HCT116 (cell line): Measurements from ENCODE around the gene FBN3. TPM values are rescaled to one million over a fixed set of nuclear protein-coding genes. Genes with fewer than 3 reads are reported as not detected.

ENCODE experiments used
- ATAC-seq: fragments of 200-7000 bp; cut with Tn5 transposase; 2 replicates; pipeline ENCODE4 v1.9.1; 2020; ENCODE audit warnings: mild to moderate bottlenecking, moderate library complexity
- BruUV-seq: library from RNA; stranded (reverse); fragments of 400-500 nt; replicated peaks from 2 replicates; lab custom pipeline; 2021; lab: Mats Ljungman, UMichigan
- CTCF ChIA-PET: fragments of 300-600 bp; sonication (Branson Sonifier 250); formaldehyde crosslinking; loops from one replicate; lab custom pipeline; 2021; ENCODE audit warnings: antibody characterized with exemption; lab: Charles Lee
- POLR2A ChIA-PET: fragments of 300-600, 350-600 bp; sonication (Branson Sonifier 250); formaldehyde crosslinking; loops from one replicate; lab custom pipeline; 2021; ENCODE audit warnings: antibody characterized with exemption; lab: Charles Lee
- RAD21 ChIA-PET, 2 experiments: fragments of 300-600 bp; sonication (Branson Sonifier 250); formaldehyde crosslinking; loops; one replicate each; lab custom pipeline; 2023; ENCODE audit warnings: low total read pairs in 2 of 2; ENCODE audit not compliant: uncharacterized antibody in 2 of 2, unreplicated experiment in 2 of 2, low non-redundant PET in 1 of 2; lab: Charles Lee
- DNase-seq: peaks from one replicate; pipeline ENCODE4 v3.0.0-alpha.2; 2010; ENCODE audit warnings: low read depth, low spot score
- H2AFZ ChIP-seq: fragments of 200-600 bp; shearing (Covaris generic), sonication (generic); 2 replicates; pipeline ENCODE4 v1.6.1; 2017; ENCODE audit warnings: low read depth, mixed run types, mixed read lengths, antibody characterized with exemption, low read length; ENCODE audit not compliant: poor library complexity, severe bottlenecking
- H3K27ac ChIP-seq: 2 replicates; pipeline ENCODE4 v1.5.1; 2012; ENCODE audit warnings: low read depth, low read length
- H3K27me3 ChIP-seq: fragments of 200-600 bp; sonication (generic); 2 replicates; pipeline ENCODE4 v1.6.1; 2016; ENCODE audit warnings: mixed run types, low read length, mixed read lengths; ENCODE audit not compliant: insufficient read depth
- H3K36me3 ChIP-seq, 2 experiments: fragments of 200-500 bp in 1 of 2; fragments of 200-600 bp in 1 of 2; sonication (Bioruptor generic) in 1 of 2; sonication (generic) in 1 of 2; 2 replicates each; pipeline versions ENCODE4 v1.5.1 to v1.6.1; 2014 to 2016; ENCODE audit warnings: low read length in 2 of 2, inconsistent platforms in 1 of 2, mixed read lengths in 1 of 2, mixed run types in 1 of 2; ENCODE audit not compliant: insufficient read depth in 2 of 2, control insufficient read depth in 1 of 2
- H3K4me1 ChIP-seq, 2 experiments: fragments of 200-600 bp in 1 of 2; sonication (generic) in 1 of 2; 2 replicates each; pipeline versions ENCODE4 v1.5.1 to v1.6.1; 2012 to 2017; ENCODE audit warnings: low read length in 2 of 2, inconsistent platforms in 1 of 2, mild to moderate bottlenecking in 1 of 2, mixed read lengths in 1 of 2, mixed run types in 1 of 2, moderate library complexity in 1 of 2; ENCODE audit not compliant: insufficient read depth in 2 of 2, control insufficient read depth in 1 of 2
- H3K4me2 ChIP-seq: fragments of 200-600 bp; sonication (generic); 2 replicates; pipeline ENCODE4 v1.6.1; 2017; ENCODE audit warnings: mixed run types, low read length, mixed read lengths
- H3K4me3 ChIP-seq, 2 experiments: fragments of 200-600 bp in 1 of 2; sonication (generic) in 1 of 2; replicated peaks in 1 of 2; 2 replicates each; pipeline ENCODE4 v1.5.1; 2011 to 2016; ENCODE audit warnings: low read length in 2 of 2, control low read depth in 1 of 2, low read depth in 1 of 2, mild to moderate bottlenecking in 1 of 2, mixed read lengths in 1 of 2, mixed run types in 1 of 2
- H3K79me2 ChIP-seq: fragments of 200-600 bp; sonication (generic); 2 replicates; pipeline ENCODE4 v1.6.1; 2017; ENCODE audit warnings: mild to moderate bottlenecking, mixed run types, low read length, moderate library complexity, mixed read lengths; ENCODE audit not compliant: insufficient read depth
- H3K9ac ChIP-seq: fragments of 200-600 bp; sonication (generic); 2 replicates; pipeline ENCODE4 v1.6.1; 2016; ENCODE audit warnings: low read length, mixed read lengths
- H3K9me2 ChIP-seq: fragments of 200-600 bp; sonication (generic), shearing (Covaris generic); 2 replicates; pipeline ENCODE4 v1.6.1; 2017; ENCODE audit warnings: mixed run types, mild to moderate bottlenecking, moderate library complexity; ENCODE audit not compliant: insufficient read depth
- H3K9me3 ChIP-seq, 2 experiments: fragments of 200-500 bp in 1 of 2; fragments of 200-600 bp in 1 of 2; sonication (Bioruptor generic) in 1 of 2; sonication (generic) in 1 of 2; 2 replicates each; pipeline ENCODE4 v1.6.1; 2014 to 2017; ENCODE audit warnings: low read length in 2 of 2, mixed read lengths in 2 of 2, inconsistent platforms in 1 of 2, low read depth in 1 of 2, mild to moderate bottlenecking in 1 of 2, mixed run types in 1 of 2, moderate library complexity in 1 of 2; ENCODE audit not compliant: control insufficient read depth in 1 of 2, insufficient read depth in 1 of 2
- H4K20me1 ChIP-seq: fragments of 200-600 bp; sonication (generic), shearing (Covaris generic); 2 replicates; pipeline ENCODE4 v1.6.1; 2017; ENCODE audit warnings: mixed run types, mild to moderate bottlenecking, moderate library complexity; ENCODE audit not compliant: insufficient read depth
- CEBPB ChIP-seq: IDR thresholded peaks from 2 replicates; pipeline ENCODE4 v1.6.1; 2012; ENCODE audit warnings: low read depth
- EGR1 ChIP-seq: IDR thresholded peaks from 2 replicates; pipeline ENCODE4 v1.6.1; 2012; ENCODE audit warnings: low read depth
- EZH2phosphoT487 ChIP-seq: fragments of 200-600 bp; IDR thresholded peaks from 2 replicates; pipeline ENCODE4 v1.6.1; 2018; ENCODE audit warnings: antibody characterized with exemption, borderline replicate concordance
- FOSL1 ChIP-seq: IDR thresholded peaks from 2 replicates; pipeline ENCODE4 v1.6.1; 2012; ENCODE audit warnings: low read depth
- POLR2A ChIP-seq: IDR thresholded peaks from 2 replicates; pipeline ENCODE4 v1.7.0; 2011; ENCODE audit warnings: borderline replicate concordance; ENCODE audit not compliant: insufficient read depth, insufficient read length; ENCODE audit errors: extremely low read depth
- POLR2AphosphoS5 ChIP-seq: IDR thresholded peaks from 2 replicates; pipeline ENCODE4 v1.6.1; 2011; ENCODE audit warnings: mild to moderate bottlenecking, low read depth, low read length, moderate library complexity
- RAD21 ChIP-seq: IDR thresholded peaks from 2 replicates; pipeline ENCODE4 v1.6.1; 2012; ENCODE audit warnings: low read depth, mild to moderate bottlenecking
- SP1 ChIP-seq: IDR thresholded peaks from 2 replicates; pipeline ENCODE4 v1.6.1; 2012; ENCODE audit warnings: low read depth
- SRF ChIP-seq: IDR thresholded peaks from 2 replicates; pipeline ENCODE4 v1.6.1; 2012; ENCODE audit warnings: low read depth
- TCF7L2 ChIP-seq: IDR thresholded peaks from 2 replicates; pipeline ENCODE4 v1.7.0; 2011; ENCODE audit warnings: borderline replicate concordance, inconsistent platforms; ENCODE audit not compliant: insufficient read depth, insufficient read length; ENCODE audit errors: extremely low read depth
- YY1 ChIP-seq: IDR thresholded peaks from 2 replicates; pipeline ENCODE4 v1.6.1; 2011; ENCODE audit warnings: low read length, low read depth, moderate library complexity, mild to moderate bottlenecking; ENCODE audit not compliant: insufficient replicate concordance; ENCODE audit errors: extremely low read depth
- ZFX ChIP-seq: fragments of 450-650 bp; IDR thresholded peaks from 2 replicates; pipeline ENCODE4 v1.6.1; 2017
- ZNF274 ChIP-seq: fragments of 200-500 bp; sonication (Bioruptor generic); IDR thresholded peaks from 2 replicates; pipeline ENCODE4 v1.6.1; 2014; ENCODE audit warnings: mild to moderate bottlenecking, low read depth, low read length, inconsistent platforms
- intact Hi-C: fragments of 100-400 bp; cut with micrococcal nuclease; formaldehyde crosslinking; loops from 2 replicates; pipeline ENCODE4 v1.10.0; 2022
- total RNA-seq: library from RNA; stranded (reverse); gene quantifications from one replicate; pipeline ENCODE4 v1.2.1, GENCODE V29; 2021; ENCODE audit not compliant: unreplicated experiment
- TF ChIP-seq, protein P1 (sequence below): IDR thresholded peaks from 2 replicates; pipeline ENCODE4 v1.6.1; 2012; ENCODE audit warnings: low read depth
- TF ChIP-seq, protein P2 (sequence below), 3 experiments: fragments of 200-600 bp in 1 of 3; sonication (generic) in 1 of 3; IDR thresholded peaks in 2 of 3; conservative IDR thresholded peaks in 1 of 3; 2 replicates each; pipeline ENCODE4 v1.5.1; 2012 to 2017; ENCODE audit warnings: low read depth in 2 of 3, low read length in 2 of 3, antibody characterized with exemption in 1 of 3, borderline replicate concordance in 1 of 3, control low read depth in 1 of 3, mild to moderate bottlenecking in 1 of 3, mixed read lengths in 1 of 3, mixed run types in 1 of 3, moderate library complexity in 1 of 3; ENCODE audit not compliant: insufficient read depth in 1 of 3
- TF ChIP-seq, protein P3 (sequence below): IDR thresholded peaks from 2 replicates; pipeline ENCODE4 v1.6.1; 2012

The FBN3 gene
- total RNA-seq, 1 experiment from 2014 or later, result 6.6 TPM

DNA sequence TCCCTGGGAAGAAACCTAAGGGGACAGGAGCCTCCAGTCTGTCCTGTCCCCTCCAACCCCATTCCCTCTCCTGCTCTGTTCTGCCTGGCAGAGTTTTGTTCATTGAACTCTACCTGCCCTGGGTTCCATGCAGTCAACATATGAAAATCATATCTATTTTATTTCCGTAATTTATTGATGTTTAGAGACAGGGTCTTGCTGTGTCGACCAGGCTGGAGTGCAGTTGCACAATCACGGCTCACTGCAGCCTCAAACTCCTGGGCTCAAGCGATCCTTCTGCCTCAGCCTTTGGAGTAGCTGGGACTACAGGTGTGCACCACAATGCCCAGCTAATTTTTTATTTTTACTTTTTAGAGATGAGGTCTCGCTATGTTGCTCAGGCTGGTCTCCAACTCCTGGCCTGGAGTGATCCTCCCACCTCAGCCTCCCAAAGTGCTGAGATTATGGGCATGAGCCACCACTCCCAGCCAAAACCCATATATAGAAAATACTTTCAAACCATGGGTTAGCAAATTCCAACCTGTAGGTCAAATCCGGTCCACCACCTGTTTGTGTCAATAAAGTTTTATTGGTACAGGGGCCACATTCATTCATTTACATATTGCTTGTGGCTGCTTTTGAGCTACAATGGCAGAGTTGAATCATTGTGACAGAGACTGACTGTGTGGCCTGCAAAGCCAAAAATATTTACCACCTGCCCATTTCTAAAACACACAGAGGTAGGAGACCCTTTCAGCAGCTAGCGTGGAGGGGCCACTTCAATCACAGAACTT, 39.3 kb downstream of the FBN3 start:
- Histone ChIP-seq H3K27me3 (no peaks in the 10 kb centered on the region), H3K9ac (no peak overlapping the region), H2AFZ (no peak overlapping the region), H3K9me3 (no peaks in the 10 kb centered on the region), H3K36me3 (no peaks in the 10 kb centered on the region), H4K20me1 (no peaks in the 10 kb centered on the region), H3K4me2 (no peak overlapping the region), H3K4me1 (no peaks in the 10 kb centered on the region), H3K9me2 (no peaks in the 10 kb centered on the region), H3K27ac (no peak overlapping the region), H3K4me3 (no peak overlapping the region), H3K79me2 (no peaks in the 10 kb centered on the region)
- ChIA-PET RAD21 (no interaction called here), POLR2A (no interaction called here), CTCF (no interaction called here)
- no peak for ATAC-seq
- no peak for DNase-seq
- intact Hi-C loops, result no loop called here
- no TSS peak for BruUV-seq
- TF ChIP-seq, protein P1, sequence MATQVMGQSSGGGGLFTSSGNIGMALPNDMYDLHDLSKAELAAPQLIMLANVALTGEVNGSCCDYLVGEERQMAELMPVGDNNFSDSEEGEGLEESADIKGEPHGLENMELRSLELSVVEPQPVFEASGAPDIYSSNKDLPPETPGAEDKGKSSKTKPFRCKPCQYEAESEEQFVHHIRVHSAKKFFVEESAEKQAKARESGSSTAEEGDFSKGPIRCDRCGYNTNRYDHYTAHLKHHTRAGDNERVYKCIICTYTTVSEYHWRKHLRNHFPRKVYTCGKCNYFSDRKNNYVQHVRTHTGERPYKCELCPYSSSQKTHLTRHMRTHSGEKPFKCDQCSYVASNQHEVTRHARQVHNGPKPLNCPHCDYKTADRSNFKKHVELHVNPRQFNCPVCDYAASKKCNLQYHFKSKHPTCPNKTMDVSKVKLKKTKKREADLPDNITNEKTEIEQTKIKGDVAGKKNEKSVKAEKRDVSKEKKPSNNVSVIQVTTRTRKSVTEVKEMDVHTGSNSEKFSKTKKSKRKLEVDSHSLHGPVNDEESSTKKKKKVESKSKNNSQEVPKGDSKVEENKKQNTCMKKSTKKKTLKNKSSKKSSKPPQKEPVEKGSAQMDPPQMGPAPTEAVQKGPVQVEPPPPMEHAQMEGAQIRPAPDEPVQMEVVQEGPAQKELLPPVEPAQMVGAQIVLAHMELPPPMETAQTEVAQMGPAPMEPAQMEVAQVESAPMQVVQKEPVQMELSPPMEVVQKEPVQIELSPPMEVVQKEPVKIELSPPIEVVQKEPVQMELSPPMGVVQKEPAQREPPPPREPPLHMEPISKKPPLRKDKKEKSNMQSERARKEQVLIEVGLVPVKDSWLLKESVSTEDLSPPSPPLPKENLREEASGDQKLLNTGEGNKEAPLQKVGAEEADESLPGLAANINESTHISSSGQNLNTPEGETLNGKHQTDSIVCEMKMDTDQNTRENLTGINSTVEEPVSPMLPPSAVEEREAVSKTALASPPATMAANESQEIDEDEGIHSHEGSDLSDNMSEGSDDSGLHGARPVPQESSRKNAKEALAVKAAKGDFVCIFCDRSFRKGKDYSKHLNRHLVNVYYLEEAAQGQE, result no peak
- TF ChIP-seq, protein P2, sequence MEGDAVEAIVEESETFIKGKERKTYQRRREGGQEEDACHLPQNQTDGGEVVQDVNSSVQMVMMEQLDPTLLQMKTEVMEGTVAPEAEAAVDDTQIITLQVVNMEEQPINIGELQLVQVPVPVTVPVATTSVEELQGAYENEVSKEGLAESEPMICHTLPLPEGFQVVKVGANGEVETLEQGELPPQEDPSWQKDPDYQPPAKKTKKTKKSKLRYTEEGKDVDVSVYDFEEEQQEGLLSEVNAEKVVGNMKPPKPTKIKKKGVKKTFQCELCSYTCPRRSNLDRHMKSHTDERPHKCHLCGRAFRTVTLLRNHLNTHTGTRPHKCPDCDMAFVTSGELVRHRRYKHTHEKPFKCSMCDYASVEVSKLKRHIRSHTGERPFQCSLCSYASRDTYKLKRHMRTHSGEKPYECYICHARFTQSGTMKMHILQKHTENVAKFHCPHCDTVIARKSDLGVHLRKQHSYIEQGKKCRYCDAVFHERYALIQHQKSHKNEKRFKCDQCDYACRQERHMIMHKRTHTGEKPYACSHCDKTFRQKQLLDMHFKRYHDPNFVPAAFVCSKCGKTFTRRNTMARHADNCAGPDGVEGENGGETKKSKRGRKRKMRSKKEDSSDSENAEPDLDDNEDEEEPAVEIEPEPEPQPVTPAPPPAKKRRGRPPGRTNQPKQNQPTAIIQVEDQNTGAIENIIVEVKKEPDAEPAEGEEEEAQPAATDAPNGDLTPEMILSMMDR (IDR thresholded peaks at IDR 0.05 in 2 of 3, conservative IDR thresholded peaks at IDR 0.05 in 1 of 3; ENCODE audit: borderline replicate concordance in 1 of 3, insufficient read depth in 1 of 3, low read depth in 2 of 3, low read length in 2 of 3), result no peak
- TF ChIP-seq EZH2phosphoT487 (no peak), ZNF274 (no peak), FOSL1 (no peak), YY1 (no peak), RAD21 (no peak), POLR2A (no peak), ZFX (no peak), SP1 (no peak), EGR1 (no peak), CEBPB (no peak), SRF (no peak), POLR2AphosphoS5 (no peak), TCF7L2 (no peak)
- TF ChIP-seq, protein P3, sequence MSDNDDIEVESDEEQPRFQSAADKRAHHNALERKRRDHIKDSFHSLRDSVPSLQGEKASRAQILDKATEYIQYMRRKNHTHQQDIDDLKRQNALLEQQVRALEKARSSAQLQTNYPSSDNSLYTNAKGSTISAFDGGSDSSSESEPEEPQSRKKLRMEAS, result no peak
